HG02678 (cell line): ENCODE results near the gene VPS9D1.
"Not testable (repeated sequence)": the region's sequence is repeated elsewhere in the genome, so short reads cannot be mapped to it uniquely, and the experiment has no call there.

Experiments used
- ATAC-seq: cut with Tn5 transposase; IDR thresholded peaks from one replicate; pipeline ENCODE4 v1.9.1; 2021; ENCODE audit warnings: mild to moderate bottlenecking, moderate library complexity; ENCODE audit not compliant: unreplicated experiment

VPS9D1 gene

DNA sequence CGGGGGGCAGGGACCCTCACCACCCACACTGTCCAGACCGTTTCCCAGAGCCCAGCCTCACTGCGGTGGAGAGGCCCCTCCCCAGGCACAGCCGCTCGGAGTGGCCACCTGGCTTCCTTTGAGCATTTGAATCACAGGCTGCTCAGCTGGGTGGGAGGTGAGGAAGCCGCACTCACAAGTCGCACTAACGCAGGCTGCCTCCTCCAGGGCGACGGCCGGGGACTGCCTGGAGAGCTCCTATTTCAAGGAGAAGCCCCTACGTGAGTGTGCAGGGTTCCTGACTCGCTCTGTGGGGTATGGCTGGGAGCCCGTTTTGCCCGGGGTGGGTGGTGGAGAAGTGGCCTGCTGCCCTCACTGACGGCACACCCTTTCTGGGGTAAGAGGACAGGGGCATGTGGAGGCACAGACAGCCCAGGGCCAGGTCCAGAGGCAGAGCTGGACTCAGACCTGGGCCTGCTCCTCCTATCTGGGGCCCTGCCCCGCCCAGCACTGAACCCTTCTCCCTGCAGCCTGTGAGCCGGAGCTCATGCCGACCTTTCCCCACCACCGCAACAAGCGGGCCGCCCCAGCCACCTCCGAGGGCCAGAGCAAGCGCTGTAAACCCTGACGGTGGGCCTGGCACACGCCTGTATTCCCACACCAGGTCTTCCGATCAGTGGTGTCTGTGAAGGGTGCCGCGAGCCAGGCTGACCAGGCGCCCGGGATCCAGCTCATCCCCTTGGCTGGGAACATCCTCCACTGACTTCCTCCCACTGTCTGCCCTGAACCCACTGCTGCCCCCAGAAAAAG lies 25.4 kb downstream of the VPS9D1 start:
- ATAC-seq = no peak

DNA sequence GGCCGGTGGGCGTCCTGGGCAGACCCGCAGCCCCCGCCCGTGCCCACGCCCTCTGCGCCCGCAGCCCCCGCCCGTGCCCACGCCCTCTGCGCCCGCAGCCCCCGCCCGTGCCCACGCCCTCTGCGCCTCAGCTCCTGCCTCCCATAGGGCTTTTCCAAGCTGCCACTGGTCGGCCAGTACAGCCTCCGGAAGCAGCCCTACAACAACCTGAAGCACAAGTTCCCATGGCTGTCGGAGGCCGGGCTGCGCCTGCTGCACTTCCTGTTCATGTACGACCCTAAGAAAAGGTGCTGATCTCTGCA lies 26.0 kb downstream of the VPS9D1 start:
- ATAC-seq = not testable (repeated sequence)

DNA sequence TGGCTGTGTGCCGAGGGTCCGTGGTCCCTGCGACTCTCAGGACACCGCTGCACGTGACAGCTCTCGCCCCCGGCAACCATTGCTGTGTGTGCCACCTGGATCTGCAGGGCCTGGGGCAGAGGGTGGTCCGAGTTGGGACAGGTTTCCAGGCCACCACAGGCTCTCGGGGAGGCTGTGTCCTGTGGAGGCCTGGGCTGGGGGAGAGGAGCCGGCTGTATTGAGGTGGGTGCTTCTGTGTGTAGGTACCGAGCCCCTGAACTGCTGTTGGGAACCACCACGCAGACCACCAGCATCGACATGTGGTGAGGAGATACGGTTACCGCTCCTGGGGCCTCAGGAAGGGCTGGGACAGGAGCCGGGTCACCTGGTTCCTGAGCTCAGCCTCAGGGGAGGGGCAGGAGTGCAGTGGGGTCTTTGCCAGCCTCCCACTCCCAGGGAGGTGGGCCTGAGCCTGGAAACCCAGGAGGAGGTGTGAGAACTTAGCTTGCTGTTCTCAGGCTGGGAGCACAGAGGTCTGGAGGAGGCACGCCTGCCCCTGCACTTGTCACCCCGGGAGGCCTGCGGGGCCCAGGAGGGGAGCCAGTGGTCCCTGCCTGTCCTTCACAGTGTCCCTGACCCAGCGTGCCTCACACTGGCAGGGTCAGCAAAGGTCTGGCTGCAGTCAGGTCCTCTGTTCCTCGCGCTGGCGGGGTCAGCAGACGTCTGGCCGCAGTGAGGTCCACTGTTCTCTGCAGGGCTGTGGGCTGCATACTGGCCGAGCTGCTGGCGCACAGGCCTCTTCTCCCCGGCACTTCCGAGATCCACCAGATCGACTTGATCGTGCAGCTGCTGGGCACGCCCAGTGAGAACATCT lies 26.5 kb downstream of the VPS9D1 start:
- ATAC-seq = no peak

DNA sequence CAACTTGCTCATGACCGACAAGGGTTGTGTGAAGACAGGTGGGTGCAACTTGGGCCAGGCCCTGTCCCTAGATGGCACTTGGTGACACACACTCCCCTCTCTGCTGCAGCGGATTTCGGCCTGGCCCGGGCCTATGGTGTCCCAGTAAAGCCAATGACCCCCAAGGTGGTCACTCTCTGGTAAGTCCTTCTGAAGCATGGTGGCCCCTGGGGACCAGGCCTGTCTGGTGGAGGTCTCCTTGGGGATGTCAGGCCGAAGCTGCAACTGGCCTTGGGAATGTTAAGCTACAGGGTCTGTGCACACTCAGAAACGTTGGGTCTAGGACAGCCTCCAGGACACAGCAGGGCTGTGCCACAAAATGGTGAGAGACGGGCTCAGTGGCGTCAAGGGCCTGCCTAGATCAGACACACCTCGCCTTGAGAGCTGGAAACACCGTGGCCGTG lies 27.4 kb downstream of the VPS9D1 start:
- ATAC-seq = no peak

DNA sequence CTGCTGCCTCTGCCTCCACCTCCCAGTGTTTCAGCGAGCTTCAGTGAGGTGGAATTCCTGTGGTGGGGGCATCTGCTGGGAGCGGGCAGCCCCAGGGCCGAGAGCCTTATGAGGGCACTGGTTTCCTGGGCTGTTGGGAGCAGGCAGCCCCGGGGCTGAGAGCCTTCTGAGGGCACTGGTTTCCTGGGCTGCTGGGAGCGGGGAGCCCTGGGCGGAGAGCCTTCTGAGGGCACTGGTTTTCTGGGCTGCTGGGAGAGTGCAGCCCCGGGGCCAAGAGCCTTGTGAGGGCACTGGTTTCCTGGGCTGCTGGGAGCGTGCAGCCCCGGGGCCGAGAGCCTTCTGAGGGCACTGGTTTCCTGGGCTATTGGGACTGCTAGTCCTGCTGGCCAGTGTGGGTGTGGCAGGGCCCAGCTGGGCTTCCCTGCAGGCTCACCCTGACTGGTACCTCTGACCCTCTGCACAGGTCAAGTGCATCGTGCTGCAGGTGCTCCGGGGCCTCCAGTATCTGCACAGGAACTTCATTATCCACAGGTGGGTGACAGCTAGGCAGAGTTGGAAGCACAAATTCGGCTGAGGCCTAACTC lies 28.6 kb downstream of the VPS9D1 start:
- no peak for ATAC-seq

DNA sequence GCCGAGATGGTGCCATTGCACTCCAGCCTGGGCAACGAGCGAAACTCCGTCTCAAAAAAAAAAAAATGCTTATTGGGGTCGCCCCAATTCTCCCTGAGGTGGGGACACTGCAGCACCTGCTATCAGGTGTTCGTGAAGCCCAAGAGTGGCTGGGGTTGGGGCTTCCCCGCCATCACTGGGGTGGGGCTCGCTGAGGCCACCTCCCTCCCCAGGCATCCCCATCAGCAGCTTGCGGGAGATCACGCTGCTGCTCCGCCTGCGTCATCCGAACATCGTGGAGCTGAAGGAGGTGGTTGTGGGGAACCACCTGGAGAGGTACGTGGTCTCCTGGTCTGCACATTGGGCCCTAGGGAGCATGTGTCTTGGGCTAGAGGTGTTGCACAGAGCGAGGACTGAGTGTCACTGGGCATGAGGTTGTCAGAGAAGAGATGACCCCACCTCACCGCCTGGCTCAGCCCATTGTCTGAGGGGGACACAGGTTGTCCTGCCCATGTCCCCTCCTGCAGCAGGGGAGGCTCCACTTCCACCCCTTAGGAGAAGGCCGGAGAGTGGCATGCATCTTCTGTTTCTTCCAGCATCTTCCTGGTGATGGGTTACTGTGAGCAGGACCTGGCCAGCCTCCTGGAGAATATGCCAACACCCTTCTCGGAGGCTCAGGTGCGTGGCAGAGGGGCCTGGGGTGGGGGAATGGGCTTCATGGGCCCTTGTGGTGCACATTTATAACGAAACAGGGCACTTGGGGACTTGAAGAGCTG lies 29.3 kb downstream of the VPS9D1 start:
- ATAC-seq = no peak

DNA sequence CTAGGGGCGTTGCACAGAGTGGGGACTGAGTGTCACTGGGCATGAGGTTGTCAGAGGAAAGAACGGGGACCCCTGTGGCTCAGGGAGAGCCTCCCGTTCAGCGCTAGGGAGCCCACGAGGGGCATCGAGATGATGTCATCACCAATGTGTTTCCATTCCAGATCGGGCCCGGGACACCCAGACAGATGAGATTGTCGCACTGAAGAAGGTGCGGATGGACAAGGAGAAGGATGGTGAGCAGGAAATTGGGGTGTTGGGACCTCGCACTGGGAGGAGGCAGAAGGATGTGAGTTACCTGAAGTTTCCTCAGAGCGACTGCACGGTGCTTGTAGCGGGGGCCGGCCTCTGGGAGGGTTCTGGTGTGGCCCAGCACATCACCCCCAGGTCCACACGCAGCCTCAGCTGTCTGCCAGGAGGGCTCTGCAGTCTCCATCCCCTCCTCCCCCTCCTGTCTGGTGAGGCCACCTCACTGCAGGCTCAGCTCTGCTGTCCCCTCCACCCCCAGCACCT lies 30.3 kb downstream of the VPS9D1 start:
- ATAC-seq = no peak

DNA sequence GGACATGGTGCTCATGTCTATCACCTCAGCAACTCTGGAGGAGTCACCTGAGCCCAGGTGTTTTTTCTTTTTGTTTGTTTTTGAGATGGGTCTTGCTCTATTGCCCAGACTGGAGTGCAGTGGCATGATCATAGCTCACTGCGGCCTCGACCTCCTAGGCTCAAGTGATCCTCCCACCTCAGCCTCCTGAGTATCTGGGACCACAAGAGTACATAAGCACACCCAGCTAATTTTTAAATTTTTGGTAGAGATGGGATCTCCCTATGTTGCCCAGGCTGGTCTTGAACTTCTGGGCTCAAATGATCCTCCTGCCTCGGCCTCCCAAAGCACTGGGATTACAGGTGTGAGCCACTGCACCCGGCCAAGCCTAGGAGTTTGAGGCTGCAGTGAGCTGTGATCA lies 31.1 kb downstream of the VPS9D1 start:
- not testable (repeated sequence) for ATAC-seq

DNA sequence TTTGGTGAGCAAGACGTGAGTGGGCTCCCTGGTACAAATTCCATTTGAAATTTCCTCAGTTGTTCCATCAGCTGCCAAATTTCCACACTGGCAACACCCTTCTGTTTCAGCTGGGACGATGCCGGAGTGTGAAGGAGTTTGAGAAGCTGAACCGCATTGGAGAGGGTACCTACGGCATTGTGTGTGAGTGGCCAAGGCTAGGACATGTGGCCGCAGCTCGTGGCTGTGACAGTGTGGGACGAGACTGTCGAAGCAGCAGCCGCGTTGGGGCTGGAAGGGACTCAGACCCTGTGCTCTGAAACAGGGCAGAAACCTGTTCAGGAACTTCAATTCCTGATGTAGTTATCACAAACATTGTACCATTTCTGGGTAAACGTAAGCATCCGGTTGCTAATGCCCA lies 31.6 kb downstream of the VPS9D1 start:
- no peak for ATAC-seq

DNA sequence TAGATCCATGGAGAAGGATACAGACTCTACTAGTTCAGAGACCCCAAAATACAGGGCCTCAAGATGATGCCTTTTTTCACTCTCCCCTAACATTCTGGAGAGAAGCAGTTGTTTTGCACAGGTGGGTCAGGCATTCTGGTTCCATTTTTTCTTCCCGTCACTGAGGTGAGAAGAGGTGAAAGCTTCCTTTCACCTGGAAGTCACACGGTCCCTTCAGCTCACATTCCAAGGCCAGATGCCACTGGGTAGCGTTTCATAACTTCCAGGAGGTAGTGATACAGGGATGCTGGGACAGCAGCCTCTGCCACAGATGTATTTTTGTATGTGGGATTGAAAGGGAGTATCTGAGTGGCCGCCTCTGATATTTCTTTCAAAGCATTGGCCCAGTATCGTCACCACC lies 32.3 kb downstream of the VPS9D1 start:
- ATAC-seq = no peak

DNA sequence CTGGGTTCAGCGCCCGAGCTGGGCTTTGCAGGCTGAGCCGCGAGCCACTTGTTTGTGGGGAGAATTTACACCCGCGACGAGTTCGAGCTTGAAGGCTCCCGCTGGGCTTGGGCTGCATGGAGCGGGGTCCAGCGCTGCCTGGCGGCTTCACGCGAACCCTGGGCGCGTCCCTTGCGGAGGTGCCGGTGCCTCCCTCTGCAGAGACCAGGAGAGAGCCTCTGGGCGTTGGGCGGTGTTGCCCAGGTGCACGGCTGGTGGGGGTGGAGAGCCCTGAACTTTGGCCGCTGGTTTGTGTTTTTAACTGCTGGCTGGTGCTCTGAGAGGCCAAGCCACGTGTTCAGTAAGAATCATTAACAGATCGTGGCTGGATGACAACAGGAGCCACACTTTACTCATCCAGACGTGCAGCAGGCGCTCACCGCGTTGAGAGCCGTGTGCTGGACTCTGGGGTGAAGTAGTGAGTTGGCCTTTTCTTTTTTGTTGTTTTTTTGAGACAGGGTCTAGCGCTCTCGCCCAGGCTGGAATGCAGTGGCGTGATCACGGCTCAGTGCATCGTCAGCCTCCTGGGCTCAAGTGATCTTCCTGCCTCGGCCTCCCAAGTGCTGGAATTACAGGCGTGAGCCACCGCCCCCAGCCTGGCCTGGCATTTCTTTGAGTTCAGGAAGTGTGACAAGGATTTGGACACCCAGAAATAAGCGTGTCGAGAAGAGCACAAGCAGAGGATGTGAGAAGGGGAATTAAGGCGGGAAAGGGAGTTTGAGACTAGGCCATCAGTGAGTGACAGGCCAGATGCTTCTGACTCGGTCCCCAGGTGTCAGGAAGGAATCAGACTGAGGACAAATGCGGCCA lies 33.4 kb downstream of the VPS9D1 start:
- ATAC-seq = peak; percentile 48

DNA sequence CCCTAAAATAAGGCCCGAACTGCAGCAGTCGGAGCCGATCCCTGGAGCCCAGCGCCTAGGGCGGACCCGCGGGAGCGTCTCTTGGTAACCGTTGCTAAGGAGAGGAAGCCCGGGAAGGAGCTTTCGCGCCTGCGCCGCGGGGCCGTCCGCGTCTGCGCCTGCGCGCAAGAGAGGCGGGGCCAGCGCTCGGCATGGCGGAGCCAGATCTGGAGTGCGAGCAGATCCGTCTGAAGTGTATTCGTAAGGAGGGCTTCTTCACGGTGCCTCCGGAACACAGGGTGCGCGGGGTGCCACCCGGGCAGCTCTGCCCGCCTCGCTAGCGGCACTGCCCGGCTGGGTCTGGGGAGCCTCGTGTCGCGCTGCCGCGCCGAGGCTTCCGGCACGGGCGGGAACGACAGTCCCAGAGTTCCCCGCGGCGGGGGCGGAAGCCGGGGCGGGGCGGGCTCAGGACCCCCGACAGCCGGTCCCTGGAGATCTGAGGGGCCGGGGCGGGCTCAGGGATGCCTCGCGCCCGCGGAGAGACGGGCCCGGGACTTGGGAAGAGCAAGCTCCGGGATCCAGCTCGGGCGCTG lies 34.1 kb downstream of the VPS9D1 start, which contains the start of gene CDK10:
Gene CDK10, plus strand, starts transcription at position 170 of the 572 bp plus-strand sequence. Its CDS starts 22 bp downstream, at position 192.
- ATAC-seq = peak; percentile 83

DNA sequence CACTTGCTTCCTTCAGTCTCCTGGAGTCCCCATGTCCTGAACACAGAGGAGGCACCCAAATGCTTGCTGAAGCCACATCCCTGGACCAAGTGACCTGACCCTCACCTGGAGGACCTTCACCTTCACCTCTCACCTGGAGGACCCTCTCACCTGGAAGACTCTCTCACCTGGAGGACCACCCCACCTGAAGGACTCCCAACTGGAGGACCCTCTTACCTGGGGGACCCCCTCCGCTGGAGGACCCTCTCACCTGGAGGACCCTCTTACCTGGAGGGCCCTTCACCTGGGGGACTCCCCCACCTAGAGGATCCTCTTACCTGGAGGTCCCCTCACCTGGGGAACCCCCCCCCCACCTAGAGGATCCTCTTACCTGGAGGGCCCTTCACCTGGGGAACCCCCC lies 34.8 kb downstream of the VPS9D1 start:
- ATAC-seq = no peak

DNA sequence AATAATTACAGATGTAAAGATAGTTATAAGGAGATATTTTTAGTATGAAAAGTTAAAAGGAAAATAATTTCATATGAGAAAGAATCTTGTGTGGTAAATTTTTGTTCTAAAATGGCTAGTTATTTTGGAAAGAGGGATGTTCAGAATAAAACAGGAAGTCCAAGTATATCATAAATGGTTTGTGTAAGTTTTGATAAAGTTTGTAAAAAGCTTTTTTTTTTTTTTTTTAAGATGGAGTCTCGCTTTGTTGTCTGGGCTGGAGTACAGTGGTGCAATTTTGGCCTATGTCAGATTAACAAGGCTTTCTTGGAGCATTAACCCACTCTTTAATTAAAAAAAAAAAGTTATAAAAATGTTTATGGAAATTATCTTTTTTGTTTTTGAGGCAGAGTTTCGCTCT lies 42.4 kb downstream of the VPS9D1 start:
- ATAC-seq = no peak

DNA sequence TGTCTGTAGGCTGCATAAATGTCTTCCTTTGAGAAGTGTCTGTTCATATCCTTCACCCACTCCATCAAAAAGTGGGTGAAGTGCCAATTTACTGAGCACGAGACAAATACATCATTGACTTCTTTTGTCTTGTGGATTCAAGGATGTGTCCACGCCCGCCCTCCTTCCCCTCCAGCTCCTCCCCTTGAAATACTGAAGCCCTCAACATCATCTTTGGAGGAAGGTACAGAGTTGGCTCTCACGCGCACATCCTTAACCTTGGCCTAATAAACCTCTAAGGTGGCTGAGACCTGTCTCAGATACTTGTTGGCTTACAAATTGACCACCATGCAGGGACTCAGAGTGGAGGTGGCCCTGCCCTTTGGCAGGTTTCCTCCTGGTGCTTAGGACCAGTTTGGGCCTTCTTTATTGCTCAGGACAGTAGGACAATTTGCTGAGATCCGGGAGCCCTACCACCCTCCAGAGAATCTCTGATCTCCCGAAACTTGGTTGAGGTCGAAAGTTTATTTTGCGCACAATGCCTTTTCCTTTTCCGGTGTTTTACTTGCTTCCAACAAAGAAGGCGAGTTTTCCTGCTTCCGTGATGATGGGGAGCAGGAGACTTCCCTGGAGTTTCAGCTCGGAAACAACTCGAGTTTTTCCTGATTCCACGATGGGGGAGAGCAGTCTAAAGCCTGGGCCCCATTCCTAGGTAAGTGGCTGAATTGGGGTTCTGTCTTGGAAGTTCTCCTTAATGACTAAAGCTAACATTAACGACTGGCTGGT lies 48.3 kb downstream of the VPS9D1 start:
- no peak for ATAC-seq

DNA sequence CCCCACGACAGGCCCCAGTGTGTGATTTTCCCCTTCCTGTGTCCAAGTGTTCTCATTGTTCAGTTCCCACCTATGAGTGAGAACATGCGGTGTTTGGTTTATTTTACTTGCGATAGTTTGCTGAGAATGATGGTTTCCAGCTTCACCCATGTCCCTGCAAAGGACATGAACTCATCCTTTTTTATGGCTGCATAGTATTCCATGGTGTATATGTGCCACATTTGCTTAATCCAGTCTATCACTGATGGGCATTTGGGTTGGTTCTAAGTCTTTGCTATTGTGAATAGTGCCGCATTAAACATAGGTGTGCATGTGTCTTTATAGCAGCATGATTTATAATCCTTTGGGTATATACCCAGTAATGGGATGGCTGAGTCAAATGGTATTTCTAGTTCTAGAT lies 49.1 kb downstream of the VPS9D1 start:
- ATAC-seq = not testable (repeated sequence)

DNA sequence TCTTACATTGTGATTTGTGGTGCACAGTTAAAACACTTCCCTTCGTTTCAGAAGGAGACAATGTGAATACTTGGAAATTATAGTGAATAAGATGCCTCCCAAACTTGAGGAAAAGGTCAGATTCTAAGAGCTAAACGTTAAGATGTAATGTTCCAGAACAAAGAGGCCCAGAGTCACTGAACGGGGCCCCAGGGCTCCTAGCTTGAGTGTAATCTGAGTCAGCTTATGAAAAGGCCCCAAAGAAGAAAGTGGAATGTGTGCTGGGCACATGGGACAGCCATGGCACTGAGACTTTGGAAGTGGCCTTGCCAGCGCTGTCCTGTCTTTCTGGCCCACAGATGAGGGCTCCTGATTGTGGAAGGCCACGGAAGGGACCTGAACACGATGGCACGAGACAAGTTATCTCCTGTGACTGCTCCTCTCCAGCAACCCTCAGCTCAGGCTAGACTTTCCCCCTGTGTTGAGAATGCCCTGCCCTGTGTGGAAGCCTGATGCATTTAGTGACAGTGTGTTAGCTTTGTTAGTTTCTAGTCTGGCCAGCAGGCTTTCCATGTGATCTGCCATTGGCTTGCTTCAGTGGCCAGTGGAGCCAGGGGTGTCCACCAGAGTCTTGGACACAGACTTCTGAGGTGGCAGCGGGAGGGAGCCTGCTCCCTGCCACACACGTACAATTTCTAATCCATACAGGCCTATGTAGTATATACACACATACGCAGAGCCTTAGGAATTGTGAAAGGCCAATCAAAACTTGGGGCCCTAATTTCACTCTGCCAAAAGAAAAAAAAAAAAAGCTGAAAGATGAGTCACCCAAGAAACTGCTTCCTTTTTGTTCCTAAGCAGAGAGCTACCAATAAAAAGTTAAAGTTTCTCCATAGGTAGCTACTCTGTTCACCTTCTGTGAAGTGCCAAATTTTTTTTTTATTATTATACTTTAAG lies 49.9 kb downstream of the VPS9D1 start:
- ATAC-seq = no peak

DNA sequence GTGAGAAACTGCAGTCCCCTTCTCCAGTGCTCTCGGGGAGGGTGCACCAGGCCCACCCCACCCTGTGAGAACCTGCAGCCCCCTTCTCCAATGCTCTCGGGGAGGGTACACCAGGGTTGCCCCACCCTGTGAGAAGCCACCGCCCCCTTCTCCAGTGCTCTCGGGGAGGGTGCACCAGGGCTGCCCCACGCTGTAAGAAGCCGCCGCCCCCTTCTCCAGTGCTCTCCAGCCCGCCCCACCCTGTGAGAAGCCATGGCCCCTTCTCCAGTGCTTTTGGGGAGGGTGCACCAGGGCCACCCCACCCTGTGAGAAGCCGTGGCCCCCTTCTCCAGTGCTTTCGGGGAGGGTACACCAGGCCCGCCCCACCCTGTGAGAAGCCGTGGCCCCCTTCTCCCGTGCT lies 50.9 kb downstream of the VPS9D1 start:
- ATAC-seq = no peak
